GM12878 (cell line): ENCODE measurements around the gene ADAMTS14. TPM values are rescaled to one million over a fixed set of nuclear protein-coding genes. Genes with fewer than 3 reads are reported as not detected.

Source experiments
- ATAC-seq: fragments of 200-7000 bp; cut with Tn5 transposase; 3 replicates; pipeline ENCODE4 v1.9.1; 2020; ENCODE audit warnings: mild to moderate bottlenecking, moderate library complexity
- BruUV-seq: library from RNA; stranded (reverse); fragments of 400-500 nt; replicated peaks from 2 replicates; lab custom pipeline; 2021; lab: Mats Ljungman, UMichigan
- CTCF ChIA-PET: fragments of 300-600 bp; sonication (Branson Sonifier 250); formaldehyde crosslinking; extraction: SDS; loops from one replicate; lab custom pipeline; 2021; ENCODE audit warnings: inconsistent platforms; lab: Yijun Ruan, JAX
- POLR2A ChIA-PET: fragments of 350-600 bp; formaldehyde crosslinking; extraction: SDS; loops from one replicate; lab custom pipeline; 2021; ENCODE audit warnings: inconsistent platforms; lab: Charles Lee
- RAD21 ChIA-PET: fragments of 300-600 bp; sonication (Branson Sonifier 250); formaldehyde crosslinking; loops from one replicate; lab custom pipeline; 2023; ENCODE audit warnings: antibody characterized with exemption; ENCODE audit not compliant: unreplicated experiment; lab: Charles Lee
- SMC1A ChIA-PET: fragments of 300-600 bp; sonication (Branson Sonifier 250); formaldehyde crosslinking; loops from one replicate; lab custom pipeline; 2023; ENCODE audit not compliant: unreplicated experiment, uncharacterized antibody; lab: Charles Lee
- DNase-seq: peaks from one replicate; pipeline ENCODE4 v3.0.0-alpha.2; 2011; ENCODE audit warnings: low read depth, low spot score
- FAIRE-seq: peaks from 3 replicates; lab custom pipeline; 2011; peaks lifted over from hg19 to GRCh38; lab: Jason Lieb, UNC
- H2AFZ ChIP-seq: 2 replicates; pipeline ENCODE4 v1.6.0; 2011; ENCODE audit warnings: low read depth, low read length, control low read depth; ENCODE audit not compliant: control insufficient read depth
- H3K27ac ChIP-seq: 2 replicates; pipeline ENCODE4 v1.5.1; 2011; ENCODE audit warnings: control low read depth; ENCODE audit not compliant: control insufficient read depth, insufficient read depth
- H3K27me3 ChIP-seq, 2 experiments: replicated peaks in 1 of 2; 2 replicates each; pipeline versions ENCODE4 v1.6.0 to v1.6.1; 2011; ENCODE audit warnings: low read length in 1 of 2; ENCODE audit not compliant: control insufficient read depth in 2 of 2, insufficient read depth in 2 of 2
- H3K36me3 ChIP-seq, 2 experiments: 2 replicates each; pipeline ENCODE4 v1.5.1; 2011; ENCODE audit warnings: low read length in 1 of 2; ENCODE audit not compliant: control insufficient read depth in 2 of 2, insufficient read depth in 2 of 2
- H3K4me1 ChIP-seq: 2 replicates; pipeline ENCODE4 v1.6.1; 2011; ENCODE audit warnings: mild to moderate bottlenecking, low read length, moderate library complexity, mixed read lengths; ENCODE audit not compliant: control insufficient read depth, insufficient read depth
- H3K4me2 ChIP-seq: 2 replicates; pipeline ENCODE4 v1.6.0; 2011; ENCODE audit warnings: control low read depth; ENCODE audit not compliant: control insufficient read depth, insufficient read depth
- H3K4me3 ChIP-seq: fragments of 200-600 bp; sonication (generic); 2 replicates; pipeline ENCODE4 v1.5.1; 2016
- H3K79me2 ChIP-seq: 2 replicates; pipeline ENCODE4 v1.6.0; 2011; ENCODE audit warnings: low read length; ENCODE audit not compliant: control insufficient read depth, insufficient read depth
- H3K9ac ChIP-seq: 2 replicates; pipeline ENCODE4 v1.8.0; 2011; ENCODE audit warnings: low read length, control low read depth, mixed read lengths; ENCODE audit not compliant: control insufficient read depth, insufficient read depth
- H3K9me3 ChIP-seq: replicated peaks from 3 replicates; pipeline ENCODE4 v1.5.1; 2011; ENCODE audit warnings: mild to moderate bottlenecking, low read length; ENCODE audit not compliant: control insufficient read depth, insufficient read depth
- H4K20me1 ChIP-seq: 2 replicates; pipeline ENCODE4 v1.6.0; 2011; ENCODE audit not compliant: control insufficient read depth, insufficient read depth
- CBX5 ChIP-seq: sonication (generic); IDR thresholded peaks from 2 replicates; pipeline ENCODE4 v1.6.1; 2016; ENCODE audit warnings: low read depth, moderate library complexity, mild to moderate bottlenecking, inconsistent platforms
- E2F8 ChIP-seq: fragments of 450-650 bp; IDR thresholded peaks from 2 replicates; pipeline ENCODE4 v1.6.1; 2018; ENCODE audit warnings: mild to moderate bottlenecking, low read depth, moderate library complexity; ENCODE audit not compliant: partially characterized antibody
- EED ChIP-seq: sonication (generic); IDR thresholded peaks from 2 replicates; pipeline ENCODE4 v1.6.1; 2016; ENCODE audit warnings: antibody characterized with exemption, low read depth
- FOXM1 ChIP-seq: IDR thresholded peaks from 2 replicates; pipeline ENCODE4 v1.6.1; 2012; ENCODE audit warnings: low read depth, mild to moderate bottlenecking, inconsistent platforms, low read length, moderate library complexity
- NFYA ChIP-seq: IDR thresholded peaks from 2 replicates; pipeline ENCODE4 v1.6.1; 2011; ENCODE audit warnings: low read depth, mild to moderate bottlenecking, low read length, improper control_type of control experiment, borderline replicate concordance
- RCOR1 ChIP-seq: conservative IDR thresholded peaks from 2 replicates; pipeline ENCODE4 v1.6.1; 2012; ENCODE audit warnings: low read depth, low read length, improper control_type of control experiment
- RELA ChIP-seq: fragments of 450-650 bp; IDR thresholded peaks from 2 replicates; pipeline ENCODE4 v1.8.0; 2014; ENCODE audit warnings: borderline replicate concordance; ENCODE audit not compliant: partially characterized antibody
- STAT3 ChIP-seq: IDR thresholded peaks from 2 replicates; pipeline ENCODE4 v1.6.1; 2011; ENCODE audit warnings: low read depth, low read length, improper control_type of control experiment
- TCF7 ChIP-seq: IDR thresholded peaks from 2 replicates; pipeline ENCODE4 v1.6.1; 2014; ENCODE audit warnings: antibody characterized with exemption, borderline replicate concordance
- USF1 ChIP-seq: IDR thresholded peaks from 2 replicates; pipeline ENCODE4 v1.6.1; 2011; ENCODE audit warnings: borderline replicate concordance, low read depth, mild to moderate bottlenecking, moderate library complexity, mixed read lengths, low read length; ENCODE audit not compliant: insufficient read depth; ENCODE audit errors: extremely low read length
- whole genome bisulfite sequencing: methylation state at CpG from one replicate; pipeline ENCODE4 v1.1.6; 2016; ENCODE audit warnings: low lambda C conversion rate; ENCODE audit not compliant: insufficient replicate concordance, insufficient coverage; ENCODE audit errors: missing lambda C conversion rate; 5-methylcytosine and 5-hydroxymethylcytosine counted together
- in situ Hi-C: fragments of 300-500 bp; cut with MboI; formaldehyde crosslinking; loops from 9 replicates; pipeline ENCODE4 v1.14.3; 2018; ENCODE audit warnings: mixed read lengths
- intact Hi-C: fragments of 100-400 bp; cut with micrococcal nuclease; formaldehyde crosslinking; loops from one replicate; pipeline ENCODE4 v1.14.2; 2022; ENCODE audit not compliant: unreplicated experiment
- polyA plus RNA-seq, 11 experiments: library from polyadenylated mRNA; depleted of rRNA in 4 of 11; unstranded in 6 of 11; stranded (reverse) in 5 of 11; fragments of >200 nt; fragmentation: Nextera tagmentation in 4 of 11; fragmentation: Illumina TruSeq in 1 of 11; extraction: Ambion mirVana in 4 of 11; extraction: Trizol in 1 of 11; gene quantifications; 1 replicate in 1 of 11; 2 replicates in 10 of 11; pipeline versions ENCODE4 v1.2.1 to v1.2.3, GENCODE V29; 2011 to 2016; ENCODE audit warnings: inconsistent platforms in 2 of 11, missing spikeins in 2 of 11, low read depth in 1 of 11
- total RNA-seq, 4 experiments: library from RNA; depleted of rRNA in 3 of 4; stranded (reverse); fragments of >200 nt in 3 of 4; fragmentation: Illumina TruSeq in 1 of 4; extraction: Trizol in 1 of 4; gene quantifications; 2 replicates each; pipeline versions ENCODE4 v1.2.1 to v1.2.3, GENCODE V29; 2013 to 2021

Gene ADAMTS14
- total and polyA plus RNA-seq, 10 of the 15 experiments (the other 5 are each of a cell fraction or from before 2014, with no cell fraction given) = 0.03 to 0.05 TPM; not detected in 8

DNA sequence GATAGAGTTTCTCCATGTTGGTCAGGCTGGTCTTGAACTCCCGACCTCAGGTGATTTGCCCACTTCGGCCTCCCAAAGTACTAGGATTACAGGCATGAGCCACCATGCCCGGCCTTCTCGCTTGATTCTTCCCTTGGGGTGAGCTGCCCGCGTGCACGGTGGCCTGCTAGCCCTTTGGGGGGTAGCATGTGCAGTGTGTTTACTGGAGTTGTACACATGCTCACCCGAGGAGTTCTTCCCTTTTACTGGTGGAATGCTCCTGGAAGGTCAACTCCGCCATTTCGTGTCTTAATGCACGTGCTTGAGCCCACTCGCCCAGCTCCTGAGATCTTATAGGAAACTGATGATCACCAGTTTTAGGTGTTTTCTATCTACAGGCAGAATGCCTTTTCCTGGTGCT, 17.0 kb upstream of the ADAMTS14 start:
- ChIA-PET SMC1A (no interaction called here), RAD21 (no interaction called here), CTCF (no interaction called here), POLR2A (interaction anchor here (0.6 kb wide), 1 partner anchor 40 kb away, joined by 3 read pairs; no protein-coding TSS in a partner anchor)
- no peak overlapping the region for H2AFZ ChIP-seq
- H3K79me2 ChIP-seq = no peaks in the 10 kb centered on the region
- H3K9ac ChIP-seq = no peak overlapping the region
- peaks cover 15% of the 10 kb centered on the region for H3K9me3 ChIP-seq
- DNase-seq = no peak
- no peak overlapping the region for H3K4me3 ChIP-seq
- no peaks in the 10 kb centered on the region; a peak in 1 of 4 replicates for H3K27me3 ChIP-seq
- no TSS peak for BruUV-seq
- no peak overlapping the region for H3K4me2 ChIP-seq
- no peak for ATAC-seq
- FAIRE-seq = no peak
- no peaks in the 10 kb centered on the region for H3K36me3 ChIP-seq
- H3K27ac ChIP-seq = no peak overlapping the region
- intact Hi-C loops (loop anchor here (5.0 kb wide), 1 partner anchor 78 kb away; no protein-coding TSS in a partner anchor), in situ Hi-C loops (no loop called here)
- TF ChIP-seq FOXM1 = no peak
- no peak for TF ChIP-seq E2F8
- no peak for TF ChIP-seq RCOR1
- TF ChIP-seq USF1 = no peak
- TF ChIP-seq RELA = no peak
- TF ChIP-seq NFYA = no peak
- TF ChIP-seq EED = no peak
- TF ChIP-seq CBX5 = no peak
- TF ChIP-seq STAT3 = no peak
- no peak for TF ChIP-seq TCF7
- H3K4me1 ChIP-seq = peaks cover 16% of the 10 kb centered on the region
- 97% methylated on average over 12 of the region's 12 CpGs for WGBS
- no peaks in the 10 kb centered on the region for H4K20me1 ChIP-seq
